ENCODE results near the gene DEXI. TPM values are rescaled to one million over a fixed set of nuclear protein-coding genes. Genes with fewer than 3 reads are reported as not detected.

DEXI gene
- polyA plus RNA-seq, 1 donor from 2014 or later: 52.0 TPM

GRCh38 chr16:10976634-10977033 is 34.4 kb upstream of the DEXI start:
- Histone ChIP-seq H3K27ac (ENCODE audit: low read length) (no peak overlapping the region), H3K4me2 (ENCODE audit: low read length) (no peak overlapping the region), H3K9me2 (ENCODE audit: insufficient read depth, low read length) (no peaks in the 10 kb centered on the region), H3K4me3 (ENCODE audit: low read length) (no peak overlapping the region), H3K79me2 (replicated peaks; ENCODE audit: insufficient read depth, low read length) (no peaks in the 10 kb centered on the region), H3K9me3 (ENCODE audit: low read length) (no peaks in the 10 kb centered on the region), H3F3A (ENCODE audit: insufficient read depth, low read length, poor library complexity, severe bottlenecking) (no peaks in the 10 kb centered on the region), H3K9ac (ENCODE audit: low read length) (no peak overlapping the region), H4K20me1 (ENCODE audit: insufficient read depth) (no peaks in the 10 kb centered on the region), H3K36me3 (ENCODE audit: insufficient read depth, low read length) (peaks cover 4% of the 10 kb centered on the region), H3K27me3 (ENCODE audit: insufficient read depth, low read depth, low read length) (no peaks in the 10 kb centered on the region), H2AFZ (ENCODE audit: low read depth, low read length) (no peak overlapping the region)
- no peak for TF ChIP-seq SMC3 (conservative IDR thresholded peaks at IDR 0.05; ENCODE audit: poor library complexity)
- TF ChIP-seq TAF1 (IDR thresholded peaks at IDR 0.05; ENCODE audit: low read depth): no peak
- no peak for TF ChIP-seq EZH2 (IDR thresholded peaks at IDR 0.05; ENCODE audit: borderline replicate concordance, insufficient read depth, low read length, poor library complexity, severe bottlenecking)
- TF ChIP-seq REST (IDR thresholded peaks at IDR 0.05; ENCODE audit: borderline replicate concordance): no peak

- Histone ChIP-seq H3K27ac (ENCODE audit: low read length) (no peak overlapping the region), H3K4me2 (ENCODE audit: low read length) (no peak overlapping the region), H3K79me2 (replicated peaks; ENCODE audit: insufficient read depth, low read length) (no peaks in the 10 kb centered on the region)
These were observed 30.7 kb upstream of the DEXI start for GRCh38 chr16:10972819-10973464.

More at GRCh38 chr16:10972819-10973464, 30.7 kb upstream of the DEXI start:
- H3K27me3 ChIP-seq (ENCODE audit: insufficient read depth, low read depth, low read length): no peaks in the 10 kb centered on the region
- H3K9me2 ChIP-seq (ENCODE audit: insufficient read depth, low read length): no peaks in the 10 kb centered on the region
- TF ChIP-seq MXI1 (conservative IDR thresholded peaks at IDR 0.05; ENCODE audit: poor library complexity, severe bottlenecking) (no peak), RAD21 (conservative IDR thresholded peaks at IDR 0.05) (no peak), SMC3 (conservative IDR thresholded peaks at IDR 0.05; ENCODE audit: poor library complexity) (no peak), EP300 (conservative IDR thresholded peaks at IDR 0.05; ENCODE audit: poor library complexity, severe bottlenecking) (no peak), EZH2 (IDR thresholded peaks at IDR 0.05; ENCODE audit: borderline replicate concordance, insufficient read depth, low read length, poor library complexity, severe bottlenecking) (no peak), POLR2AphosphoS5 (IDR thresholded peaks at IDR 0.05) (no peak), TAF1 (IDR thresholded peaks at IDR 0.05; ENCODE audit: low read depth) (no peak), REST (IDR thresholded peaks at IDR 0.05; ENCODE audit: borderline replicate concordance) (no peak)
- no peak overlapping the region for H2AFZ ChIP-seq (ENCODE audit: low read depth, low read length)
- H3K4me3 ChIP-seq (ENCODE audit: low read length): no peak overlapping the region
- H4K20me1 ChIP-seq (ENCODE audit: insufficient read depth): no peaks in the 10 kb centered on the region
- H3K36me3 ChIP-seq (ENCODE audit: insufficient read depth, low read length): peaks cover 4% of the 10 kb centered on the region
- no peaks in the 10 kb centered on the region for H3K9me3 ChIP-seq (ENCODE audit: low read length)
- no peak overlapping the region for H3K9ac ChIP-seq (ENCODE audit: low read length)
- no peaks in the 10 kb centered on the region for H3F3A ChIP-seq (ENCODE audit: insufficient read depth, low read length, poor library complexity, severe bottlenecking)

Measured in neural cell (in vitro differentiated cells).